Tibial artery (tissue), 4 donors: ENCODE measurements around the gene TUBE1.
"Not testable (repeated sequence)": the region's sequence is repeated elsewhere in the genome, so short reads cannot be mapped to it uniquely, and the experiment has no call there.

ENCODE experiments used
- DNase-seq, 2 donors: peaks; one replicate each; pipeline ENCODE4 v3.0.0-alpha.2; 2019
- H3K27ac ChIP-seq, 2 donors: fragments of 200-600 bp; sonication (generic) in 1 of 2; 1 replicate in 1 of 2; 2 replicates in 1 of 2; pipeline ENCODE4 v1.5.1; 2018 to 2019; ENCODE audit warnings: mild to moderate bottlenecking in 1 of 2
- H3K27me3 ChIP-seq, 2 donors: fragments of 200-600 bp; sonication (generic) in 1 of 2; one replicate each; pipeline versions ENCODE4 v1.5.1 to v1.6.0; 2016 to 2019
- H3K36me3 ChIP-seq, 3 donors: fragments of 200-600 bp; sonication (generic) in 2 of 3; one replicate each; pipeline ENCODE4 v1.5.1; 2016 to 2019; ENCODE audit warnings: mild to moderate bottlenecking in 2 of 3
- H3K4me1 ChIP-seq, 4 donors: fragments of 200-600 bp; sonication (generic) in 2 of 4; 1 replicate in 3 of 4; 2 replicates in 1 of 4; pipeline ENCODE4 v1.5.1; 2016 to 2019
- H3K4me3 ChIP-seq, 2 donors: fragments of 200-600 bp; sonication (generic) in 1 of 2; 1 replicate in 1 of 2; 2 replicates in 1 of 2; pipeline ENCODE4 v1.5.1; 2018 to 2019; ENCODE audit warnings: mild to moderate bottlenecking in 2 of 2
- H3K9me3 ChIP-seq, 3 donors: fragments of 200-600 bp; sonication (generic) in 1 of 3; one replicate each; pipeline ENCODE4 v1.5.1; 2016 to 2019
- intact Hi-C: fragments of 100-400 bp; cut with DNase I; formaldehyde crosslinking; loops from one replicate; pipeline ENCODE4 v1.15.0; 2023; ENCODE audit warnings: low total_unique reads
- TF ChIP-seq, protein P1 (sequence below), 2 experiments: fragments of 200-600 bp in 1 of 2; fragments of 450-650 bp in 1 of 2; IDR thresholded peaks; one replicate each; pipeline ENCODE4 v1.5.1; 2017 to 2019; ENCODE audit warnings: antibody characterized with exemption in 2 of 2, mild to moderate bottlenecking in 1 of 2, moderate library complexity in 1 of 2

The TUBE1 gene

GRCh38 chr6:112109262-112109661 lies 22.0 kb upstream of the TUBE1 start:
- TF ChIP-seq, protein P1, sequence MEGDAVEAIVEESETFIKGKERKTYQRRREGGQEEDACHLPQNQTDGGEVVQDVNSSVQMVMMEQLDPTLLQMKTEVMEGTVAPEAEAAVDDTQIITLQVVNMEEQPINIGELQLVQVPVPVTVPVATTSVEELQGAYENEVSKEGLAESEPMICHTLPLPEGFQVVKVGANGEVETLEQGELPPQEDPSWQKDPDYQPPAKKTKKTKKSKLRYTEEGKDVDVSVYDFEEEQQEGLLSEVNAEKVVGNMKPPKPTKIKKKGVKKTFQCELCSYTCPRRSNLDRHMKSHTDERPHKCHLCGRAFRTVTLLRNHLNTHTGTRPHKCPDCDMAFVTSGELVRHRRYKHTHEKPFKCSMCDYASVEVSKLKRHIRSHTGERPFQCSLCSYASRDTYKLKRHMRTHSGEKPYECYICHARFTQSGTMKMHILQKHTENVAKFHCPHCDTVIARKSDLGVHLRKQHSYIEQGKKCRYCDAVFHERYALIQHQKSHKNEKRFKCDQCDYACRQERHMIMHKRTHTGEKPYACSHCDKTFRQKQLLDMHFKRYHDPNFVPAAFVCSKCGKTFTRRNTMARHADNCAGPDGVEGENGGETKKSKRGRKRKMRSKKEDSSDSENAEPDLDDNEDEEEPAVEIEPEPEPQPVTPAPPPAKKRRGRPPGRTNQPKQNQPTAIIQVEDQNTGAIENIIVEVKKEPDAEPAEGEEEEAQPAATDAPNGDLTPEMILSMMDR (IDR thresholded peaks at IDR 0.05): no peak
- no peaks in the 10 kb centered on the region for H3K9me3 ChIP-seq
- no peak for DNase-seq
- H3K27me3 ChIP-seq: no peaks in the 10 kb centered on the region
- H3K36me3 ChIP-seq: peaks cover 43 to 73% (median 64%) of the 10 kb centered on the region in 3 donors
- no peaks in the 10 kb centered on the region for H3K4me1 ChIP-seq
- intact Hi-C loops: no loop called here
- no peak overlapping the region for H3K4me3 ChIP-seq
- no peak overlapping the region for H3K27ac ChIP-seq

GRCh38 chr6:112106562-112106961 lies 19.3 kb upstream of the TUBE1 start:
- no peak for DNase-seq
- TF ChIP-seq, protein P1 (IDR thresholded peaks at IDR 0.05): no peak
- Histone ChIP-seq H3K4me3 (no peak overlapping the region), H3K9me3 (no peaks in the 10 kb centered on the region), H3K27ac (no peak overlapping the region), H3K36me3 (peaks cover 31 to 50% (median 46%) of the 10 kb centered on the region in 3 donors), H3K4me1 (no peaks in the 10 kb centered on the region), H3K27me3 (no peaks in the 10 kb centered on the region)
- intact Hi-C loops: no loop called here

DNA sequence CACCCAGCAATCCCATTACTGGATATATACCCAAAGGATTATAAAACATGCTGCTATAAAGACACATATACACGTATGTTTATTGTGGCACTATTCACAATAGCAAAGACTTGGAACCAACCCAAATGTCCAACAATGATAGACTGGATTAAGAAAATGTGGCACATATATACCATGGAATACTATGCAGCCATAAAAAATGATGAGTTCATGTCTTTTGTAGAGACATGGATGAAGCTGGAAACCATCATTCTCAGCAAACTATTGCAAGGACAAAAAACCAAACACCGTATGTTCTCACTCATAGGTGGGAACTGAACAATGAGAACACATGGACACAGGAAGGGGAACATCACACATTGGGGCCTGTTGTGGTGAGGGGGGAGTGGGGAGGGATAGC lies 18.7 kb upstream of the TUBE1 start:
- DNase-seq, H3K9me3 ChIP-seq, H3K4me1 ChIP-seq, intact Hi-C loops, H3K4me3 ChIP-seq, H3K27me3 ChIP-seq, H3K27ac ChIP-seq: not testable (repeated sequence)
- peaks cover 28 to 47% (median 46%) of the 10 kb centered on the region in 3 donors for H3K36me3 ChIP-seq

- no peak for DNase-seq
- intact Hi-C loops: no loop called here
- Histone ChIP-seq H3K4me1 (no peaks in the 10 kb centered on the region), H3K4me3 (no peak overlapping the region), H3K27ac (no peak overlapping the region), H3K36me3 (peaks cover 3 to 32% (median 16%) of the 10 kb centered on the region in 3 donors), H3K27me3 (no peaks in the 10 kb centered on the region), H3K9me3 (no peaks in the 10 kb centered on the region)
- TF ChIP-seq, protein P1 (IDR thresholded peaks at IDR 0.05): no peak
These were observed 13.3 kb upstream of the TUBE1 start for GRCh38 chr6:112100561-112100960.

DNA sequence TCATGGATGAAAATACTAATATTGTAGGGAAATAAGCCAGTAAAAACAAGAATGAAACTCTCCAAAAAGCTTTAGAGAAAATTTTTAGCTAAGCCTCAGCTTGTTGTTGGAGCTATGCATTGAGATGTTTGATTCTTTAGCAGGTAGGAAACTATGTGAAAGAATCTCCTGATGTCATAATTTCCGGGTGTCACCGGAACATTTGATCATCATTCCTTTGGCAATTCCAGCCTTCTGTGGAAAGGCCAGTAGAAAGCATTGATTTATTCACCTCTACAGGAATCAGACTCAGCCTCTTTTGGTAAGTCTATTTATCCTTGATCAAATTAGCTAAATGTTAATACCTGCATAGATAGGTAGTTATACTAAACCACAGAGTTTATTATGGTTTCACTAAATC lies 9.6 kb upstream of the TUBE1 start:
- intact Hi-C loops: no loop called here
- no peak overlapping the region for H3K27ac ChIP-seq
- H3K36me3 ChIP-seq: peaks cover 3 to 25% (median 16%) of the 10 kb centered on the region in 3 donors
- H3K4me3 ChIP-seq: no peak overlapping the region
- no peaks in the 10 kb centered on the region for H3K9me3 ChIP-seq
- TF ChIP-seq, protein P1 (IDR thresholded peaks at IDR 0.05): no peak
- H3K27me3 ChIP-seq: no peaks in the 10 kb centered on the region
- DNase-seq: no peak
- no peaks in the 10 kb centered on the region for H3K4me1 ChIP-seq

DNA sequence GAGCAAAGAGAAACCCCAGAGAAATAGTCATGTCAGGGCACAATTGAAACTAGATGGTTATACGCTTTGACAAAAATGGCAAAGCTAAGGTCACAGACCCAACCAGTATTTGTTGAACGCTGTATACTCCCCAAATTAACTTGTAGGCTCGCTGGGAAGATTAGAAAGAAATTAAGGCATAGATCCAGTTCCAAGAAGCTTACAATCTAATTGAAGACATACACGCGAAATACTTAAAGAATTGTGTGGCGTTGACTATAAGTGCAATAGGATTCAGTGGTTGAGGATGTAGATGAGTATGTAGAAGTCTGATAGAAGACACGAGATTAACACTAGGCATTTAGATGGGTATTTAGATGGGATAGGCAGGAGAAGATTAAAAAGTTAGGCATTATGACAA lies 634 bp upstream of the TUBE1 start:
- intact Hi-C loops: no loop called here
- H3K4me3 ChIP-seq: peak overlapping the region; percentile 81 to 88
- peak overlapping the region; percentile 86 to 88 for H3K27ac ChIP-seq
- no peaks in the 10 kb centered on the region for H3K27me3 ChIP-seq
- TF ChIP-seq, protein P1 (IDR thresholded peaks at IDR 0.05): no peak
- peaks cover 0 to 18% (median 6%) of the 10 kb centered on the region in 4 donors for H3K4me1 ChIP-seq
- no peaks in the 10 kb centered on the region for H3K9me3 ChIP-seq
- DNase-seq: no peak
- peaks cover 8 to 26% (median 12%) of the 10 kb centered on the region in 3 donors for H3K36me3 ChIP-seq
